Naive thymus-derived CD4-positive, alpha-beta T cell (primary cell): ENCODE measurements around the gene KIDINS220. TPM values are rescaled to one million over a fixed set of nuclear protein-coding genes. Genes with fewer than 3 reads are reported as not detected.
A peak's percentile ranks its signal among the peaks of the same experiment; 100 is the strongest.

Source experiments
- ATAC-seq: fragments of 150-1000 bp; cut with Tn5 transposase; 2 replicates; pipeline ENCODE4 v1.10.0; 2021; ENCODE audit warnings: mild to moderate bottlenecking, moderate library complexity
- CTCF ChIA-PET: fragments of 350-600 bp; sonication (Branson Sonifier 250); formaldehyde crosslinking; loops from one replicate; lab custom pipeline; 2021; ENCODE audit warnings: antibody characterized with exemption; lab: Charles Lee
- POLR2A ChIA-PET: fragments of 350-600 bp; sonication (Branson Sonifier 250); formaldehyde crosslinking; loops from one replicate; lab custom pipeline; 2021; ENCODE audit warnings: antibody characterized with exemption, inconsistent platforms; lab: Charles Lee
- DNase-seq, 9 donors: peaks; one replicate each; pipeline versions ENCODE4 v3.0.0 to v3.0.0-alpha.2; 2020 to 2022; ENCODE audit warnings: mixed read lengths in 1 of 9
- H3K27ac ChIP-seq: one replicate; pipeline ENCODE4 v1.7.0; 2013; ENCODE audit warnings: mild to moderate bottlenecking, low read depth, low read length, moderate library complexity
- H3K27me3 ChIP-seq, 2 donors: one replicate each; pipeline ENCODE4 v1.7.0; 2013; ENCODE audit warnings: low read length in 2 of 2, mild to moderate bottlenecking in 2 of 2, moderate library complexity in 2 of 2; ENCODE audit not compliant: control insufficient read depth in 2 of 2, insufficient read depth in 2 of 2
- H3K36me3 ChIP-seq, 3 experiments: 1 replicate in 2 of 3; 2 replicates in 1 of 3; pipeline ENCODE4 v1.7.0; 2013; ENCODE audit warnings: low read length in 3 of 3, mild to moderate bottlenecking in 3 of 3, moderate library complexity in 1 of 3; ENCODE audit not compliant: insufficient read depth in 3 of 3, control insufficient read depth in 2 of 3
- H3K4me1 ChIP-seq, 2 donors: one replicate each; pipeline ENCODE4 v1.7.0; 2013; ENCODE audit warnings: low read length in 2 of 2, mild to moderate bottlenecking in 2 of 2, moderate library complexity in 1 of 2; ENCODE audit not compliant: control insufficient read depth in 2 of 2, insufficient read depth in 2 of 2
- H3K4me3 ChIP-seq: 2 replicates; pipeline ENCODE4 v1.7.0; 2013; ENCODE audit warnings: mild to moderate bottlenecking, low read length
- H3K9me3 ChIP-seq, 3 experiments: 1 replicate in 2 of 3; 2 replicates in 1 of 3; pipeline ENCODE4 v1.7.0; 2013; ENCODE audit warnings: low read length in 3 of 3; ENCODE audit not compliant: control insufficient read depth in 2 of 3
- H3K27ac Mint-ChIP-seq, 9 donors: one replicate each; pipeline ENCODE4 v1.8.0; 2020 to 2022; ENCODE audit warnings: mixed read lengths in 9 of 9, mild to moderate bottlenecking in 8 of 9, moderate library complexity in 5 of 9, inconsistent platforms in 2 of 9
- H3K27me3 Mint-ChIP-seq, 5 donors: one replicate each; pipeline ENCODE4 v1.8.0; 2021 to 2022; ENCODE audit warnings: mixed read lengths in 5 of 5, mild to moderate bottlenecking in 1 of 5
- H3K36me3 Mint-ChIP-seq, 5 donors: one replicate each; pipeline ENCODE4 v1.8.0; 2020 to 2022; ENCODE audit warnings: mixed read lengths in 5 of 5, mild to moderate bottlenecking in 3 of 5, inconsistent platforms in 1 of 5
- H3K4me1 Mint-ChIP-seq, 7 donors: one replicate each; pipeline ENCODE4 v1.8.0; 2020 to 2022; ENCODE audit warnings: mixed read lengths in 7 of 7, mild to moderate bottlenecking in 3 of 7, inconsistent platforms in 1 of 7
- H3K4me3 Mint-ChIP-seq, 10 donors: one replicate each; pipeline ENCODE4 v1.8.0; 2020 to 2022; ENCODE audit warnings: mild to moderate bottlenecking in 10 of 10, mixed read lengths in 10 of 10, moderate library complexity in 6 of 10, inconsistent platforms in 2 of 10
- H3K9me3 Mint-ChIP-seq, 11 donors: one replicate each; pipeline ENCODE4 v1.8.0; 2020 to 2022; ENCODE audit warnings: mixed read lengths in 11 of 11, mild to moderate bottlenecking in 4 of 11, inconsistent platforms in 1 of 11, moderate library complexity in 1 of 11
- intact Hi-C, 2 donors: fragments of 100-400 bp; cut with micrococcal nuclease; formaldehyde crosslinking; loops; one replicate each; pipeline ENCODE4 v1.15.1; 2023
- polyA plus RNA-seq, 2 donors: library from polyadenylated mRNA; unstranded; fragments of 300-500 nt; fragmentation: Illumina TruSeq; gene quantifications; one replicate each; pipeline ENCODE4 v1.2.3, GENCODE V29; 2021
- total RNA-seq, 6 experiments: library from RNA in 5 of 6; stranded (reverse) in 5 of 6; gene quantifications; 1 replicate in 5 of 6; 2 replicates in 1 of 6; pipeline ENCODE4 v1.2.3 and lab custom pipeline; 2021 to 2026

Gene KIDINS220
- total and polyA plus RNA-seq, 7 experiments from 2014 or later, result 23.8 to 54.3 (median 43.0) TPM

DNA sequence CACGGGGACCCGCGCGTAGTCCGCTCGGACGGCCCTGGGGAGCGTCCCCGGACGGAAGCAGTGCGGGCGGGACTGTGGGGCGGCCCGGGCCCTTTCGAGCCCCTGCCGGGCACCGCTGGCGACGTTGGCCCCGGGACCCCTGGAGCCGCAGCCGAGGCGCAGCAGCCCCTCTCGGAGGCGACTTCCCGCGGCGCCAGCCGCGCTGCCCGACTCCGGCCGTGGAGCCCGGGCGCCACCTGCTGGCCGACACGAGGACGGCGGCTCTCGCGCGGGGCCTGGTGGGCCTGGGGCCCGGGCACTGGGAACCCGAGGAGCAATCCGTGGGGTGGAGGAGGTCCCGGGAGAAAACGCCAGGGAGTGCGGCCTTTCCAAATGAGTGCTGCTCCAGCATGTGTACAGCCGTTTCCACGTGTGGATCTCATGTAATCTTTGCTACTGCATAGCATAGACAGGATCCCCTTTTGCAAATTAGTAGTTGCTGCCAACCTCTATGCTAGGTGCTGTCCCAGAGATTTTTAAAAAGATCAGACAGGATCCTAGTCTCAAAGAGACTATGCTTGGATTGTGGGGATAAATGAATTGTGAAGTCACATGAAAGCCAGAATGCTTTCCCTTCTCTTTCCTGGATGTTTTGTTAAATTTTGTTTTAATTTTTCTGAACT lies 151.6 kb downstream of the KIDINS220 start:
- H3K36me3 Mint-ChIP-seq, result peaks cover 0 to 26% (median 0%) of the 10 kb centered on the region in 5 donors
- CTCF ChIA-PET, result interaction anchor here (1.3 to 1.7 kb wide), 3 partner anchors 1235 to 1588 kb away, joined by 5 to 12 read pairs (median 7); no protein-coding TSS in a partner anchor
- Histone ChIP-seq H3K4me1 (no peaks in the 10 kb centered on the region), H3K36me3 (peaks cover 0 to 6% (median 0%) of the 10 kb centered on the region in 3 experiments), H3K27ac (peak overlapping the region; percentile 57), H3K27me3 (no peaks in the 10 kb centered on the region), H3K4me3 (peak overlapping the region; percentile 51), H3K9me3 (no peaks in the 10 kb centered on the region)
- intact Hi-C loops, result loop anchor here (1.0 to 10.0 kb wide), 12 partner anchors 59 to 1649 kb away; no protein-coding TSS in a partner anchor
- H3K27ac Mint-ChIP-seq, result peak overlapping the region in 5 of 9 donors; percentile 15 to 62 (median 38)
- H3K9me3 Mint-ChIP-seq, result peaks cover 0 to 7% (median 0%) of the 10 kb centered on the region in 11 donors
- peaks cover 0 to 22% (median 8%) of the 10 kb centered on the region in 5 donors for H3K27me3 Mint-ChIP-seq
- H3K4me3 Mint-ChIP-seq, result peak overlapping the region; percentile 44 to 73 (median 66)
- ATAC-seq, result peak; percentile 41
- POLR2A ChIA-PET, result interaction anchor here (1.6 kb wide), 1 partner anchor 1118 kb away, joined by 6 read pairs; no protein-coding TSS in a partner anchor
- peak; percentile 57 to 93 (median 79) for DNase-seq
- peaks cover 8 to 25% (median 16%) of the 10 kb centered on the region in 7 donors for H3K4me1 Mint-ChIP-seq

DNA sequence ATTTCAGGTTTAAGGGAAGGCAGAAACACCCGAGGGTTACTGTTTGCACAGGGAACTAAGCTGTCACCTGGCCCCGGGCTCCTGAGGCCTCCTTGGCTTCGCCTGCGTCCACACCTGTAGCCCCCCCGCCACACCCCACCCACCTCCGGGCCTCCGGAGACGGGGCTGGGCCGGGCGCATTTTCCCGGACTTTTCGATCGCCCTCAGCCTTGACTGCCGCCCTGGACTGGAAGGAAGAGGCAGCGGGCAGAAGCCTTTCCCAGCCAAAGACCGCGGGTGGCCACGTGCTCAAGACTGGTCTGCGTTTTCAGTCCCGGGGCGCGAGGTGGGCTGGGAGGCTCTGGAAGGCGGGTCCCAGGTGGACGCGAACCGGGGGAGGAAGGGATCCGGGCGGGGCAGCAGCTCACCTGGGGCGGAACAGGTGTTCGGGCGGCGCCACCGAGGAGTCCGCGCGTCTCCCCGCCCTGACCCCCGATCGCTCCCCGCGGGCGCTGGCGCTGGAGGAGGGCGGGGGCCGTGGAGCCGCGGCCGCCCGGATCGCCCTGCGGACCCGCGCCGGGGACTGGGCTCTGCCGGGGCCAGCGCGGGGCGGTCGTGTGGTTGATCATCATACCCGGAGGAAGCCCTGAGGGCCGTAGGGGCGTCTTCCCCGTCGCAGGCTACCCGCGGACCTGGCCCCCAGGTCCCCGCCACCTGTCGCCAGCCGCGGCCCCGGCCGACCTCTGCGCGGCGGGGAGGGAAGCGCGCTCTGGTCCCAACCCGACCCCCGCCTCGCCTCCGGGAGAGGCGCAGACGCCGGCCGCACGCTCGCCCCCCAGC lies 152.3 kb downstream of the KIDINS220 start:
- ChIA-PET CTCF (interaction anchor here (0.8 to 1.7 kb wide), 8 partner anchors 1014 to 1587 kb away, joined by 3 to 12 read pairs (median 5); no protein-coding TSS in a partner anchor), POLR2A (interaction anchor here (0.6 to 1.6 kb wide), 6 partner anchors 1116 to 1488 kb away, joined by 3 to 10 read pairs (median 4); no protein-coding TSS in a partner anchor)
- H3K4me1 Mint-ChIP-seq, result peaks cover 8 to 26% (median 20%) of the 10 kb centered on the region in 7 donors
- intact Hi-C loops, result loop anchor here (1.0 to 10.0 kb wide), 21 partner anchors 58 to 1818 kb away; partner anchors contain the start of genes ADAM17 (in 1 of the 2), CMPK2 (in 1 of the 2), MBOAT2 (in 1 of the 2) and ODC1 (in 1 of the 2)
- peaks cover 4 to 5% of the 10 kb centered on the region in 2 donors for H3K4me1 ChIP-seq
- H3K36me3 ChIP-seq, result peaks cover 0 to 6% (median 0%) of the 10 kb centered on the region in 3 experiments
- no peaks in the 10 kb centered on the region for H3K9me3 ChIP-seq
- peak overlapping the region; percentile 57 for H3K27ac ChIP-seq
- H3K4me3 ChIP-seq, result peak overlapping the region; percentile 51
- H3K4me3 Mint-ChIP-seq, result peak overlapping the region; percentile 87 to 99 (median 95)
- DNase-seq (peak in 7 of 9 donors; percentile 33 to 64 (median 39)), ATAC-seq (peak; percentile 0)
- H3K36me3 Mint-ChIP-seq, result peaks cover 0 to 26% (median 0%) of the 10 kb centered on the region in 5 donors
- peaks cover 0 to 5% of the 10 kb centered on the region in 2 donors for H3K27me3 ChIP-seq
- peaks cover 0 to 7% (median 0%) of the 10 kb centered on the region in 11 donors for H3K9me3 Mint-ChIP-seq
- peak overlapping the region; percentile 82 to 97 (median 95) for H3K27ac Mint-ChIP-seq
- peaks cover 0 to 22% (median 7%) of the 10 kb centered on the region in 5 donors for H3K27me3 Mint-ChIP-seq

DNA sequence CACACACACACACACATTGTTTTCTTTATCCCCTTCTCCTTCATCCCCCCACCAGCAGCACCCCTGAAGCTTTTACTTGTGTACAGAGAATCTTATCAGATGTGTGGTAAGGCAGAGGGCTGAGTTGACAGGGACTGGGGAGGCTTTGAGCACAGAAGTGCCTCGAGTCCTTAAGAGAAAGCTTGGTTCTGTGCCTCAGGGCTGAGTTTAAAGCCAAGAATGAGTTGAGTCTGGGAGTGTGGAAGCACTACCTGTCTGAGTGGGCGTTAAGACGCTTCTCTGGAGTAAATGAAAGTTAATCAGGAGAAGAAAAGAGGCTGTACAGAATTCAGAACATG lies 152.9 kb downstream of the KIDINS220 start:
- intact Hi-C loops, result loop anchor here (1.0 to 10.0 kb wide), 18 partner anchors 58 to 1817 kb away; partner anchors contain the start of genes ADAM17 (in 1 of the 2), CMPK2 (in 1 of the 2), MBOAT2 (in 1 of the 2) and ODC1 (in 1 of the 2)
- Mint-ChIP-seq H3K4me1 (peaks cover 14 to 32% (median 26%) of the 10 kb centered on the region in 7 donors), H3K9me3 (peaks cover 0 to 7% (median 0%) of the 10 kb centered on the region in 11 donors), H3K36me3 (peaks cover 0 to 26% (median 0%) of the 10 kb centered on the region in 5 donors), H3K27ac (peak overlapping the region; percentile 82 to 97 (median 95)), H3K4me3 (peak overlapping the region; percentile 87 to 99 (median 95)), H3K27me3 (peaks cover under 1 to 19% (median 7%) of the 10 kb centered on the region in 5 donors)
- Histone ChIP-seq H3K4me1 (peaks cover 8 to 11% of the 10 kb centered on the region in 2 donors), H3K27ac (peak overlapping the region; percentile 57), H3K27me3 (peaks cover 0 to 8% of the 10 kb centered on the region in 2 donors), H3K36me3 (peaks cover 0 to 6% (median 0%) of the 10 kb centered on the region in 3 experiments), H3K4me3 (peak overlapping the region; percentile 51), H3K9me3 (no peaks in the 10 kb centered on the region)
- ChIA-PET CTCF (interaction anchor here (0.6 to 1.7 kb wide), 10 partner anchors 346 to 1587 kb away, joined by 3 to 12 read pairs (median 5); no protein-coding TSS in a partner anchor), POLR2A (interaction anchor here (0.6 to 1.6 kb wide), 6 partner anchors 1115 to 1487 kb away, joined by 3 to 10 read pairs (median 4); no protein-coding TSS in a partner anchor)
- peak in 8 of 9 donors; percentile 17 to 60 (median 50) for DNase-seq
- no peak for ATAC-seq

DNA sequence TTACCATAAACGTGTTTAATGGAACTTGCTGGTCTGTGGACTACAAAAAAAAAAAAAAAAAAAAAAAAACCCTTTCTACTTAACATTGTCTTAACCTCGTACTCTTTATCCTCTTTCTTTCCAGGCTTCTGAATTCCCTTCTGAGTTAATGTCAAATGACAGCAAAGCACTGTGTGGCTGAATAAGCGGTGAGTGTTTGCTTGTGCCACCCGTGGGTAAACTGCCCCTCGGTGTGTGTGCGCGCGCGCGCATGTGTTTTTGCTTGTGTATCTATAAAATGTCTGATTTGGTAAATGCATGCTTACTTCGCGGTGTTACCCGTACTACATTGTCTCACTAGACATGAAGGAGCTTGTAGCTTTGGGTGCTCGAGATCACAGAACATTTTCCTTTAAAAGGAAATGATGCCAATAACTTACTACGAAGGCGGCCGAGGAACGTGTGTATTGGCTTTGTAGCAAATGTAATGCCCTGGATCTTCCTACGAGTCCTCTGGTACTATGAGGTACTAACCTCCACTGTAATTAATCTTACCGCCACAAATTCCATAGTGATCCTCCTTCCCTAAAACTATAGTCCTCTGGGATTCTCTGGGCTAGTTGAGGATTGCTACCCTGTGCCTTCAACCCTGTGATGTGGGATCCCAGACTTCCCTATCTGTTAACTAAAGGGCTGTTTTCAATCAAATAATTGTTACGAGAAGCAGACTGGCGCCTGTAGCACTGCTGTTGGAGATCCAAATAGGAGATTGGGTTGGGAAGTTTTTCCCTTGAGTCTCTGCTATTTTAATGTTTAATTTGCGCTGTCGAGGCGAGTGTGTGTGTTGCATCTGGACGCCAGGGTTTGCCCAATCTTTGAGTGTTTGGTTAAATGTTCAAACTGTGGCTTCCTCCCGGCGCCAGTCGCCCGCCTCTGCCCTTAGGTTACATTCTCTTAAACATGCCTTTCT lies 154.4 kb downstream of the KIDINS220 start:
- Histone ChIP-seq H3K36me3 (peaks cover 0 to 6% (median 0%) of the 10 kb centered on the region in 3 experiments), H3K27me3 (peaks cover 0 to 9% of the 10 kb centered on the region in 2 donors), H3K27ac (peak overlapping the region; percentile 81), H3K9me3 (no peaks in the 10 kb centered on the region), H3K4me3 (peak overlapping the region; percentile 89), H3K4me1 (peaks cover 8 to 17% of the 10 kb centered on the region in 2 donors)
- peaks cover 0 to 26% (median 0%) of the 10 kb centered on the region in 5 donors for H3K36me3 Mint-ChIP-seq
- peak overlapping the region; percentile 89 to 100 (median 98) for H3K4me3 Mint-ChIP-seq
- H3K9me3 Mint-ChIP-seq, result peaks cover 0 to 5% (median 0%) of the 10 kb centered on the region in 11 donors
- peaks cover 18 to 39% (median 33%) of the 10 kb centered on the region in 7 donors for H3K4me1 Mint-ChIP-seq
- intact Hi-C loops, result loop anchor here (1.0 to 10.0 kb wide), 17 partner anchors 96 to 1816 kb away; partner anchors contain the start of genes KIDINS220 (in 2 of the 2), ADAM17 (in 1 of the 2), CMPK2 (in 1 of the 2) and MBOAT2 (in 1 of the 2)
- peaks cover 2 to 16% (median 10%) of the 10 kb centered on the region in 5 donors for H3K27me3 Mint-ChIP-seq
- POLR2A ChIA-PET, result interaction anchor here (0.6 to 2.9 kb wide), 27 partner anchors 10 to 1803 kb away, joined by 3 to 33 read pairs (median 4); partner anchors contain the start of genes CPSF3 and ITGB1BP1
- no peak for ATAC-seq
- DNase-seq, result peak; percentile 17 to 69 (median 59)
- CTCF ChIA-PET, result interaction anchor here (0.6 to 3.2 kb wide), 6 partner anchors 10 to 1585 kb away, joined by 3 to 40 read pairs (median 4); no protein-coding TSS in a partner anchor
- H3K27ac Mint-ChIP-seq, result peak overlapping the region; percentile 89 to 97 (median 95)
